ENCODE results near the gene CACNG4. TPM values are rescaled to one million over a fixed set of nuclear protein-coding genes. Genes with fewer than 3 reads are reported as not detected.

CACNG4 gene
- total and polyA plus RNA-seq, 12 donors, result 0.11 to 2.4 (median 0.88) TPM; not detected in 4

- WGBS, 4 donors, result 81 to 91% (median 86%) methylated on average over 7 of the region's 7 CpGs
- H3K4me1 ChIP-seq (replicated peaks in 1 of 2), result peaks cover 7 to 9% of the 10 kb centered on the region in 2 donors
- DNase-seq, result no peak
- intact Hi-C loops (cut with DNase I), result no loop called here
- no peaks in the 10 kb centered on the region for H3K9me3 ChIP-seq (replicated peaks in 1 of 3)
- H3K36me3 ChIP-seq (replicated peaks in 1 of 2), result no peaks in the 10 kb centered on the region
- H3K4me3 ChIP-seq, result no peak overlapping the region
- H3K27me3 ChIP-seq, result no peaks in the 10 kb centered on the region
- TF ChIP-seq POLR2A (IDR thresholded peaks at IDR 0.05), result no peak
- TF ChIP-seq CTCF (IDR thresholded peaks at IDR 0.05), result no peak
- H3K27ac ChIP-seq, result no peak overlapping the region
Measured at GRCh38 chr17:66980896-66981295, 16.4 kb downstream of the CACNG4 start.

GRCh38 chr17:66981983-66982508 is 17.5 kb downstream of the CACNG4 start:
- 78 to 85% (median 83%) methylated on average over 14 of the region's 14 CpGs for WGBS, 4 donors

GRCh38 chr17:66983414-66984021 is 19.0 kb downstream of the CACNG4 start:
- TF ChIP-seq POLR2A (IDR thresholded peaks at IDR 0.05) (no peak), CTCF (IDR thresholded peaks at IDR 0.05) (no peak)
- no peak for DNase-seq
- intact Hi-C loops (cut with DNase I), result no loop called here
- H3K4me1 ChIP-seq (replicated peaks in 1 of 2), result peaks cover under 1 to 3% of the 10 kb centered on the region in 2 donors
- H3K9me3 ChIP-seq (replicated peaks in 1 of 3), result no peaks in the 10 kb centered on the region
- H3K4me3 ChIP-seq, result no peak overlapping the region
- H3K27ac ChIP-seq, result no peak overlapping the region
- no peaks in the 10 kb centered on the region for H3K36me3 ChIP-seq (replicated peaks in 1 of 2)
- H3K27me3 ChIP-seq, result no peaks in the 10 kb centered on the region
- 52 to 58% (median 56%) methylated on average over 7 to 14 of the region's 14 CpGs for WGBS, 4 donors

More at GRCh38 chr17:66981983-66982508, 17.5 kb downstream of the CACNG4 start:
- Histone ChIP-seq H3K4me3 (no peak overlapping the region), H3K9me3 (replicated peaks in 1 of 3) (no peaks in the 10 kb centered on the region), H3K27me3 (no peaks in the 10 kb centered on the region), H3K36me3 (replicated peaks in 1 of 2) (no peaks in the 10 kb centered on the region), H3K4me1 (replicated peaks in 1 of 2) (peaks cover 7 to 9% of the 10 kb centered on the region in 2 donors), H3K27ac (no peak overlapping the region)
- DNase-seq, result no peak
- no peak for TF ChIP-seq POLR2A (IDR thresholded peaks at IDR 0.05)
- no peak for TF ChIP-seq CTCF (IDR thresholded peaks at IDR 0.05)
- intact Hi-C loops (cut with DNase I), result no loop called here

- no peaks in the 10 kb centered on the region for H3K27me3 ChIP-seq
- 75 to 83% (median 76%) methylated on average over 4 to 7 of the region's 7 CpGs for whole genome bisulfite sequencing, 4 donors
- no peak overlapping the region for H3K27ac ChIP-seq
- intact Hi-C loops (cut with DNase I), result no loop called here
- H3K9me3 ChIP-seq (replicated peaks in 1 of 3), result no peaks in the 10 kb centered on the region
- DNase-seq, result no peak
- no peak overlapping the region for H3K4me3 ChIP-seq
- TF ChIP-seq POLR2A (IDR thresholded peaks at IDR 0.05) (no peak), CTCF (IDR thresholded peaks at IDR 0.05) (no peak)
- H3K36me3 ChIP-seq (replicated peaks in 1 of 2), result no peaks in the 10 kb centered on the region
- H3K4me1 ChIP-seq (replicated peaks in 1 of 2), result no peaks in the 10 kb centered on the region
Measured at GRCh38 chr17:66984730-66985129, 20.2 kb downstream of the CACNG4 start.
